ENCODE data around the gene PASK.

Gene PASK

GRCh38 chr2:241082341-241083090 is 66.8 kb downstream of the PASK start:
- no peak for DNase-seq (ENCODE audit: low read depth in 2 of 2)

DNA sequence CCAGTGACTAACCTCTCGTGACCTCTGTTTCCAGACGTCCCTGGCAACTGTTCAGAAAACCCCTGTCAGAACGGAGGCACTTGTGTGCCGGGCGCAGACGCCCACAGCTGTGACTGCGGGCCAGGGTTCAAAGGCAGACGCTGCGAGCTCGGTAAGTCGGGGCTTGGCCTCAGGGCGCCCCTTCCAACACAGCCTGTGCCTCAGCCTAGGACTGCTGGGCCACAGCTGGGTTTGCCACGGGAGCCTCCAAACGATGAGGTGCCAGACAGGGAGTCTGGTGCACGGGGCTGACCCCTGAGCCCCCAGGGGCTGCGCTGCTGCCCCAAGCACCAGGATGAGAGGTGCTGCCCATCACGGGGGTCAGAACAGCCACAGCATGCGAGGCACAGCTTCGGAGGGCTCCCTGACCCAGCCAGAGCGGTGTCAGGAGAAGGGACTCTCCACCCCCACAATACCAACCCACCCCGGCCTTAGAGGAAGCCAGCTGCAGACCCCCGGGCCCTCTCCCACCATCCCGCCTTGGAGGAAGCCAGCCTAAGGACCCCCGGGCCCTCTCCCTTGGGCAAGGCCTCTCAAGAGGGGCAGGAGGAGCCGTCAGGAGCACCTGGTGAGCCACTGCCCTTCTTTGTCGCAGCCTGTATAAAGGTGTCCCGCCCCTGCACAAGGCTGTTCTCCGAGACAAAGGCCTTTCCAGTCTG is 67.5 kb downstream of the PASK start:
- no peak for DNase-seq (ENCODE audit: low read depth in 2 of 2)

DNA sequence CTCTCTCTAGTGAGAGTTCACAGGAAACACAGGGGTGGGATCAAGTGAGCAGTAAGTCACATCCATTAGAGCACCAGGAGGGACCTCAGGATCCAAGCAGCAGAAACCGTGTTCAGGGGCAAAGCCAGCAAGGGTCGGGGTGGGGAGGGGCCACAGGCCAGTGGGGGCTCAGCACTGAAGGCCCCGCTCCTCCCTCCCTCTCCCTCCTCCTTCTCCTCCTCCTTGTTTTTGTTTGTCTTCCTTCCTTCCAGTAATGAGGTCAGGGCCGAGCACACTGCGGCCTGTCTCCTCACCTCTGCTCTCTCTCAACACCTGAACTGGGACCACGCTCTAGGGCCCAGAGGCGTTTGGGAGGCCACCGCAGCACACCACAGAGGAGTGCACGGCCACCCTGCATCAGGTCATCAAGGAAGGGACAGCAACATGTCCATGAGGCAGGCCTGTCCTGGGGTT is 68.1 kb downstream of the PASK start:
- no peak for DNase-seq (ENCODE audit: low read depth in 2 of 2)

DNA sequence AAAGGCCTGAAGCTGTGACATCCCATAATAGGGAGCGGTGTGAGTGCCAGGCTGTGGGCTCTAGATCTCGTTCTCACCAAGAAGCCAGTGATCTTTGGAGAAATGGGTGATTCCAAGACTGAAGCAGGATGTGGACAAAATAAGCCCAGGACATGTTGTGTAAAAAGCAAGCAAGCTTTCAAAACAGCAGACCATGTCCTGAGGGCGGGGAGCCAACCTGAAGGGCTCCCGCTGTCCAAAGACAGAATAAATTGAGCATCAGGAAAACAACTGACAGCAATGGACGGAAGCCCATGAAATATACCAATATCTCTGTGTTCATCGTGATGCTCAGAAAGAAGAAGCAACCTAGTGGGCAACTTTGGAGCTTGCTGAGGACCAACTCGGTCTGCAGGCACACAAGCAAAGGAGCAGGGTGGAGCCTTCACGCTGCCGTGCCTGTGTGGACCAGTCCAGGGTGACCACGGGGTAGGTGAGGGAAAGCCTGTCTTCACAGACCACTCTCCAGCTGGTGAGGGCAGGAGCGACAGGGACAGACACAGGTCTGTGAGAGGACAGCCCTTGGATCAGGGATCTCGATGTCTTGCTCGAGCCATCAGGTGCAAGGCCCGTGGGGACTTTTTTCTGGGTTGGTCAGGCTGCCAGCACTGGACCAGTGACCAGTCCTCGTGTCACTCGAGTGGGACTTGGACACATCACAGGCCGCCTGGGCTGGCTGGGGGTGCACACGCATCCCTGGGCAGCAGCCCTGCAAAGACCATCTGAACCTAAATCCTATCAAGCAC is 68.7 kb downstream of the PASK start:
- no peak for DNase-seq (ENCODE audit: low read depth in 2 of 2)

GRCh38 chr2:241074901-241075540 is 74.3 kb downstream of the PASK start:
- DNase-seq (ENCODE audit: low read depth in 2 of 2): no peak

DNA sequence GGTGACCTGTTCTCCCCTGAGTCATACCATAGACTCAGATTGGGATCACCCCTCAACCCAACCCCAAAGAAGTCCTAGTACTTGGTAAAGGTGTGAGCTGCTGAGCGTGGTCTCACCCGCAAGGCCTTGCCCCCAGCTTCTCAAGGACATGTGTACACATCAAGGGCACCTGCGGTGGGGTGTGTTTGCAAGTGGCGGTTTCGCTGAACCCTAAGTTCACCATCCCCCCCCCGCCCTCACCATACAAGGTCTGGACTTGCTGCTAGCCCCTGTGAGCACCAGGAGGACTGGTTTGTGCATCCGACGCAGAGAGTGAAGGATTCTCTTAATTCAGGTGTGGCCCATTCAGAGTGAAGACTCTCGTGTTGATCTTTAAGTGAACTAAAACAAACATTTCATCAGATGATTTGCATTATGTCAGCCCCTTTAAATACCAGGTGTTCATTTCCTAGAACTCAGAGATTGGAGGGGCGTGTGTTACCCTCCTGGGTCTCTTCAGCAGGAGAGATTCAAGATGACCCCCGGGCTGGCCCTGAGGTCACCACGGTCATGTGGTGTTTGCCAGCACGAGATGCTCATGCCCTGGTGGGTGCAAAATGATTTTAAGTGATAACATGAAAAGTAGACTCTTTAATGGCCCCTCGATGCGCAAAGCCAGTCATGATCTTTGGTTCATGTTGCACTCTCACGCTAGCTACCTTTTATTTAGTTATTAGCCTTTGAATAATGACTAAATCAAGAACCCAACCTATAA is 75.0 kb downstream of the PASK start:
- no peak for DNase-seq (ENCODE audit: low read depth in 2 of 2)

DNA sequence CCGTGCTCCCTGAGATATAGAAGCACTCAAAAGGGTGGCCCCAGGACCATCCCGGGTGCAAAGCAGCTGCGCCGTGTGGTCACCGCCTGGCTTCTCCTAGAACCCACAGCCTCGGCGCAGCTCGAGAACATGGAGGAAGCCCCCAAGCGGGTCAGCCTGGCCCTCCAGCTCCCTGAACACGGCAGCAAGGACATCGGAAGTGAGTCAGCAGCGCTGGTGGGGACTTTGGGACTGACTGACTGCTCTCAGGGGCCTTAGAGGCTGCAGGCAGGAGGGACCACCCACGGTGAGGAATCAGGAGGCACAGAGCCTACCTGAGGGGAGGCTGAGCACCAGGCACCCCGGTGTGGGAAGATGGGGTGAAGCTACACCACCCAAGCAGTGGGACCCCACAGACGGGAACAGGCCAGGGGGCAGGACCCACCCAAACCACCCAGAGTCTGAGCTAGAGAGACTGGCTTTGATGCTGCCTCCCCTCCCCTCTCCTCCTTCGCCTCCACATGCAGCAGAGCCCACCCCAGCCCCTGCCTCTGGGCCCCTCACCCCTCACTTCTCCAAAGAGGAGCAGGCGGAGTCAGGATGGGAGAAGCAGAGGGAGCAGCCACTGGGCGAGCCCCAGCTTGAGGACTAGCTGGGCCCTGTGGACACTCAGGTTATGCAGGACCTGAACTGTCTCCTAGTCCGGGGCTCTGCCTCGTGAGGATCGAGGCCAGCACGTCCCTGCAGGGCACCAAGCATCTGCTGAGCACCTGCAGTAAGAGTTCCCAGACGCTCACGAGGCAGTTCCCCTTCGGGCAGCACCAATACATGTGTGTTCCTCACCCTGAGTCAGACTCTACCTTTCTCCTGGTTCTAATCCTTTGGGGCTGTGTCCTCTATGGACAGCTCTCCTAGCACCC is 75.9 kb downstream of the PASK start:
- no peak for DNase-seq (ENCODE audit: low read depth in 2 of 2)

DNA sequence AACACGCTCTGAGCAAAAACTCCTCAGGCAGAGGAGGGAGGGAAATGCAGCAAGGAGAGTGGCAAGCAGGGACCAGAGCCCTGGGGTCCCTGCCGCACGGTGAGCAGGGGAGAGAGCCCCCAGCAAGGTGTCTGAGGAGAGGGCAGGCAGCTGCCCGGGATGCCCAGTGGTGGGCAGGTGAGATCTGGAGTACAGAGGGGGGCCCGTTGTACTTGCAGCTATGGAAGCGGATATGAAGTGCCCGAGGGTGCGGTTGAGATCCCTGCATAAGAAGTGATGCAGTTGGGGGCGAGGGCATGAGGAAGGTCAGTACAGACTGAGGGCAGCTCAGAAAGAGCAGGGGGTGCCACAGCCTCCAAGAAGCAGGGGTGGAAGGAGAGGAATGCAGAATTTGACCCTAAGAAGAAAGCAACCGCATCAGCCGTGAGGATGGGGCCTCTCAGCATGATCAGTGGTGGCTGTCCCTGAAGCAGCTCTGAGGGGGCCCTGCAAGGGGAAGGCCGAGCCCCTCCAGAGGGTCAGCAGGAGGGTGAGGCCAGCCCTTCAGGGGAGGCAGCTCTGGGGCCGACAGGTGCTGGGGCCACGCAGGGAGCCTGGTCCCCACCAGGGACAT is 76.6 kb downstream of the PASK start:
- no peak for DNase-seq (ENCODE audit: low read depth in 2 of 2)

- DNase-seq (ENCODE audit: low read depth in 2 of 2): no peak
These were observed 77.1 kb downstream of the PASK start for GRCh38 chr2:241072151-241072550.

DNA sequence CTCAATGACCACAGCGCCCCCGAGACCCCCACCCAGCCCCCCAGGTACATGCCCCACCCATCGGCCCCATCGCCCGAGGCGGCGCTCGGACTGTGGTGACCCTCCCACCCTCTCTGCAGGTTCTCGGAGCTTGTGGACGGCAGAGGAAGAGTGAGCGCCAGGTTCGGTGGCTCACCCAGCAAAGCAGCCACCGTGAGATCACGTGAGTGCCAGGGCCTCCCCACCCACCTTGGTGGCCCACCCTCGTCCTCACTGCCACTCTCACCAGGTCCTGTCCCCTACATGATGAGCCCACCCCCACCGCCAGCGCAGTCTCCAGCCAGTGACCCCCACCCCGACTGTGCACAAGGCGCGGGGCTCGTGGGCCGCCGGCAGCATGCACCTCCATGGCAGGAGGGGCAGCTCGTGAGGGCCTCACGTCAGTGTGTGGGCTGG is 77.6 kb downstream of the PASK start:
- no peak for DNase-seq (ENCODE audit: low read depth in 2 of 2)

- DNase-seq (ENCODE audit: low read depth in 2 of 2): no peak
These were observed 78.2 kb downstream of the PASK start for GRCh38 chr2:241070811-241071676.

GRCh38 chr2:241070361-241070760 is 78.9 kb downstream of the PASK start:
- no peak for DNase-seq (ENCODE audit: low read depth in 2 of 2)

DNA sequence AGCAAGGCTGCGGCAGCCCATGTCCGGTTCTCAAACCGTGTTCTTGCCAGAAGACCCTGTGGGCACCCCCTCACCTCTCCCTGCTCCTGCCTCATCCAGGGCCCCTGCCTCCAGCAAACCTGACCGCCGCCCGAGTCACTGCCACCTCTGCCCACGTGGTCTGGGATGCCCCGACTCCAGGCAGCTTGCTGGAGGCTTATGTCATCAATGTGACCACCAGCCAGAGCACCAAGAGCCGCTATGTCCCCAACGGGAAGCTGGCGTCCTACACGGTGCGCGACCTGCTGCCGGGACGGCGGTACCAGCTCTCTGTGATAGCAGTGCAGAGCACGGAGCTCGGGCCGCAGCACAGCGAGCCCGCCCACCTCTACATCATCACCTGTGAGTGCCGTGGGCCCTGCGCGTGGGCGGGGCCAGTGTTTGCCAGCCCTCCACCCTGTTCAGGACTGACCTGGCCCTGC is 79.4 kb downstream of the PASK start:
- no peak for DNase-seq (ENCODE audit: low read depth in 2 of 2)

GRCh38 chr2:241068942-241069810 is 80.1 kb downstream of the PASK start:
- no peak for DNase-seq (ENCODE audit: low read depth in 2 of 2)

GRCh38 chr2:241068136-241068941 is 80.9 kb downstream of the PASK start:
- no peak for DNase-seq (ENCODE audit: low read depth in 2 of 2)

- DNase-seq (ENCODE audit: low read depth in 2 of 2): no peak
These were observed 81.7 kb downstream of the PASK start for GRCh38 chr2:241067501-241068135.
